NT2/D1 (cell line): Measurements from ENCODE around the gene C1orf21.

Source experiments
- DNase-seq: peaks from one replicate; pipeline ENCODE4 v3.0.0-alpha.2; 2011; ENCODE audit warnings: low read depth, low spot score
- H3K27me3 ChIP-seq: 2 replicates; pipeline ENCODE4 v1.6.0; 2011; ENCODE audit warnings: mild to moderate bottlenecking; ENCODE audit not compliant: insufficient read length, insufficient read depth
- H3K36me3 ChIP-seq: 2 replicates; pipeline ENCODE4 v1.6.1; 2011; ENCODE audit warnings: mild to moderate bottlenecking, low read length, mixed read lengths; ENCODE audit not compliant: insufficient read depth, insufficient read length
- H3K4me1 ChIP-seq: 2 replicates; pipeline ENCODE4 v1.5.1; 2011; ENCODE audit not compliant: insufficient read depth, insufficient read length
- H3K4me3 ChIP-seq: 2 replicates; pipeline ENCODE4 v1.5.1; 2011; ENCODE audit warnings: low read depth; ENCODE audit not compliant: insufficient read length
- H3K9ac ChIP-seq: 2 replicates; pipeline ENCODE4 v1.6.0; 2011; ENCODE audit warnings: low read depth; ENCODE audit not compliant: insufficient read length
- H3K9me3 ChIP-seq: 2 replicates; pipeline ENCODE4 v1.5.1; 2011; ENCODE audit warnings: mild to moderate bottlenecking, low read length; ENCODE audit not compliant: insufficient read depth
- SUZ12 ChIP-seq: IDR thresholded peaks from 2 replicates; pipeline ENCODE4 v1.6.1; 2011; ENCODE audit not compliant: insufficient read length, insufficient read depth; ENCODE audit errors: extremely low read depth
- YY1 ChIP-seq: IDR thresholded peaks from 2 replicates; pipeline ENCODE4 v1.6.1; 2011; ENCODE audit not compliant: insufficient read length, insufficient read depth
- ZNF274 ChIP-seq: IDR thresholded peaks from 2 replicates; pipeline ENCODE4 v1.6.1; 2011; ENCODE audit warnings: mild to moderate bottlenecking, low read depth, low read length

The C1orf21 gene

GRCh38 chr1:184368354-184368753 is 18.5 kb upstream of the C1orf21 start:
- Histone ChIP-seq H3K36me3 (no peaks in the 10 kb centered on the region), H3K4me3 (no peak overlapping the region), H3K27me3 (no peaks in the 10 kb centered on the region), H3K4me1 (no peaks in the 10 kb centered on the region), H3K9ac (no peak overlapping the region), H3K9me3 (no peaks in the 10 kb centered on the region)
- no peak for TF ChIP-seq ZNF274
- TF ChIP-seq YY1 = no peak
- TF ChIP-seq SUZ12 = no peak
- no peak for DNase-seq

- Histone ChIP-seq H3K9ac (no peak overlapping the region), H3K4me1 (no peaks in the 10 kb centered on the region), H3K27me3 (no peaks in the 10 kb centered on the region), H3K36me3 (no peaks in the 10 kb centered on the region), H3K4me3 (no peak overlapping the region), H3K9me3 (no peaks in the 10 kb centered on the region)
- DNase-seq = no peak
- TF ChIP-seq ZNF274 (no peak), YY1 (no peak), SUZ12 (no peak)
Observed at GRCh38 chr1:184370850-184371249, 16.0 kb upstream of the C1orf21 start.

- Histone ChIP-seq H3K4me3 (no peak overlapping the region), H3K27me3 (no peaks in the 10 kb centered on the region), H3K36me3 (no peaks in the 10 kb centered on the region), H3K9ac (no peak overlapping the region), H3K4me1 (no peaks in the 10 kb centered on the region), H3K9me3 (no peaks in the 10 kb centered on the region)
- DNase-seq = no peak
- TF ChIP-seq SUZ12 (no peak), YY1 (no peak)
Observed at GRCh38 chr1:184373155-184373554, 13.7 kb upstream of the C1orf21 start.

GRCh38 chr1:184376369-184376768 is 10.5 kb upstream of the C1orf21 start:
- no peak for DNase-seq
- Histone ChIP-seq H3K27me3 (no peaks in the 10 kb centered on the region), H3K9ac (no peak overlapping the region), H3K4me1 (no peaks in the 10 kb centered on the region), H3K4me3 (no peak overlapping the region), H3K9me3 (no peaks in the 10 kb centered on the region), H3K36me3 (no peaks in the 10 kb centered on the region)
- TF ChIP-seq SUZ12 = no peak
- no peak for TF ChIP-seq YY1
- no peak for TF ChIP-seq ZNF274

GRCh38 chr1:184379111-184379752 is 7.6 kb upstream of the C1orf21 start:
- Histone ChIP-seq H3K27me3 (no peaks in the 10 kb centered on the region), H3K4me1 (peaks cover 3% of the 10 kb centered on the region), H3K4me3 (no peak overlapping the region), H3K9ac (no peak overlapping the region), H3K9me3 (no peaks in the 10 kb centered on the region), H3K36me3 (no peaks in the 10 kb centered on the region)
- no peak for TF ChIP-seq ZNF274
- no peak for TF ChIP-seq YY1
- no peak for TF ChIP-seq SUZ12
- peak; percentile 30 for DNase-seq

GRCh38 chr1:184380468-184380867 is 6.4 kb upstream of the C1orf21 start:
- Histone ChIP-seq H3K36me3 (no peaks in the 10 kb centered on the region), H3K4me1 (peaks cover 3% of the 10 kb centered on the region), H3K27me3 (no peaks in the 10 kb centered on the region), H3K9ac (no peak overlapping the region), H3K4me3 (no peak overlapping the region), H3K9me3 (no peaks in the 10 kb centered on the region)
- no peak for DNase-seq
- TF ChIP-seq ZNF274 (no peak), SUZ12 (no peak), YY1 (no peak)

- peaks cover 7% of the 10 kb centered on the region for H3K27me3 ChIP-seq
- no peaks in the 10 kb centered on the region for H3K9me3 ChIP-seq
- no peak for DNase-seq
Observed at GRCh38 chr1:184383772-184384323, 3.0 kb upstream of the C1orf21 start.

GRCh38 chr1:184385865-184386311 is 941 bp upstream of the C1orf21 start:
- H3K27me3 ChIP-seq = peaks cover 7% of the 10 kb centered on the region
- TF ChIP-seq YY1 (no peak), ZNF274 (no peak), SUZ12 (no peak)
- H3K9ac ChIP-seq = peak overlapping the region; percentile 93
- H3K9me3 ChIP-seq = no peaks in the 10 kb centered on the region
- peak overlapping the region; percentile 89 for H3K4me3 ChIP-seq
- H3K36me3 ChIP-seq = no peaks in the 10 kb centered on the region
- DNase-seq = no peak
- H3K4me1 ChIP-seq = peaks cover 3% of the 10 kb centered on the region

More at GRCh38 chr1:184383772-184384323, 3.0 kb upstream of the C1orf21 start:
- Histone ChIP-seq H3K9ac (no peak overlapping the region), H3K36me3 (no peaks in the 10 kb centered on the region), H3K4me1 (peaks cover 3% of the 10 kb centered on the region), H3K4me3 (no peak overlapping the region)
- TF ChIP-seq ZNF274 (no peak), YY1 (no peak), SUZ12 (no peak)
